Measurements from ENCODE around the gene ECT2. TPM values are rescaled to one million over a fixed set of nuclear protein-coding genes. Genes with fewer than 3 reads are reported as not detected.
A peak's percentile ranks its signal among the peaks of the same experiment; 100 is the strongest.

Gene ECT2
- total and polyA plus RNA-seq, 2 of the 8 experiments (the other 6 are each of a cell fraction or from before 2014, with no cell fraction given): 19.5 to 88.7 TPM

DNA sequence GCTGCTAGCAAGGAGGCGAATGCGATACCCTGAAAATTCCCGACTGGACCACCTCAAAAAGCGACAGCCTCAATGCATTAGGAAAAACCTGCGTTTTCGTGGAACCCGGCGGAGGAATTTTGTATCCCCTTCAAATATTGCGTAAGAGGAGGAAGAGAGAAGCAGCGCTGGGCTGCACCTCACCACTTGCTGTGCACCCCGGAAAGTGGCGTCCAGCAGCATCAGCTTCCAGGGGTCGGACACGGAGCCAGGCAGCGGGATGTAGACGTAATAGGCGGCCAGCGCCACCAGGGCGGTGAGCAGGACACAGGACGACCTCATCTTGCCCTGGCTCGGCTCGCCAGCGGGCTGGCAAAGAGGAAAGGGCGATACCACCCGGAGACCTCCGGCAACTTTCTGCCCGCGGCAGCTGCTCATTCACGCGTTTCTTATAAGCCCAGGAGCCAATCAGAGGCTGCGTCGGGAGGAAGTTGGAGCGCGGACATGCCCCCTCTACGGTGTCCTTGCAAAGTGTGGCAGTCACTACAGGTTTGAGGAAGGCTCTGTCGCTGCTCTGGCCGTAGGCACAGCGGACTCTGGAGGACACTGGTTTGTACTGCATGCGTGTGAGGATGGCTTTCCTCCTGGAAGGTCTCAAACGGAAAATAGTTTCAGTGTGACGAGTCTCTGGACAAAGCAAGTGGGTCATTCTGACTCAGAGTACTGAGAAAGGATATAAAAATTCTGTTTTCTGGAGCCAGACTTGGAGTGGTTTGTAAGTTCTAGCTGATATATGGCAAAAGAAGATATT, 39.7 kb upstream of the ECT2 start, which contains the start of gene NCEH1 (continued):
- TF ChIP-seq, protein P1, sequence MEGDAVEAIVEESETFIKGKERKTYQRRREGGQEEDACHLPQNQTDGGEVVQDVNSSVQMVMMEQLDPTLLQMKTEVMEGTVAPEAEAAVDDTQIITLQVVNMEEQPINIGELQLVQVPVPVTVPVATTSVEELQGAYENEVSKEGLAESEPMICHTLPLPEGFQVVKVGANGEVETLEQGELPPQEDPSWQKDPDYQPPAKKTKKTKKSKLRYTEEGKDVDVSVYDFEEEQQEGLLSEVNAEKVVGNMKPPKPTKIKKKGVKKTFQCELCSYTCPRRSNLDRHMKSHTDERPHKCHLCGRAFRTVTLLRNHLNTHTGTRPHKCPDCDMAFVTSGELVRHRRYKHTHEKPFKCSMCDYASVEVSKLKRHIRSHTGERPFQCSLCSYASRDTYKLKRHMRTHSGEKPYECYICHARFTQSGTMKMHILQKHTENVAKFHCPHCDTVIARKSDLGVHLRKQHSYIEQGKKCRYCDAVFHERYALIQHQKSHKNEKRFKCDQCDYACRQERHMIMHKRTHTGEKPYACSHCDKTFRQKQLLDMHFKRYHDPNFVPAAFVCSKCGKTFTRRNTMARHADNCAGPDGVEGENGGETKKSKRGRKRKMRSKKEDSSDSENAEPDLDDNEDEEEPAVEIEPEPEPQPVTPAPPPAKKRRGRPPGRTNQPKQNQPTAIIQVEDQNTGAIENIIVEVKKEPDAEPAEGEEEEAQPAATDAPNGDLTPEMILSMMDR (IDR thresholded peaks at IDR 0.05; ENCODE audit: control extremely low read depth in 1 of 3, insufficient read depth in 1 of 3, low read depth in 1 of 3, low read length in 3 of 3): peak; percentile 84 to 91 (median 90)
- no peak for TF ChIP-seq POU5F1 (IDR thresholded peaks at IDR 0.05; ENCODE audit: low read depth, low read length)
- TF ChIP-seq BRCA1 (IDR thresholded peaks at IDR 0.05; ENCODE audit: low read depth, low read length): no peak
- 0 out of 2 replicates have a peak, but pooled peaks have one; percentile 21 for TF ChIP-seq TEAD4 (IDR thresholded peaks at IDR 0.05; ENCODE audit: low read depth, low read length)
- peak; percentile 82 for TF ChIP-seq KDM4A (IDR thresholded peaks at IDR 0.05; ENCODE audit: low read depth, low read length, severe bottlenecking)
- no peak for TF ChIP-seq BCL11A (IDR thresholded peaks at IDR 0.05; ENCODE audit: low read depth in 2 of 2, low read length in 2 of 2)
- TF ChIP-seq, protein P2, sequence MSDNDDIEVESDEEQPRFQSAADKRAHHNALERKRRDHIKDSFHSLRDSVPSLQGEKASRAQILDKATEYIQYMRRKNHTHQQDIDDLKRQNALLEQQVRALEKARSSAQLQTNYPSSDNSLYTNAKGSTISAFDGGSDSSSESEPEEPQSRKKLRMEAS (IDR thresholded peaks at IDR 0.05): peak; percentile 56
- no peak for TF ChIP-seq RXRA (IDR thresholded peaks at IDR 0.05; ENCODE audit: insufficient read depth, low read depth, low read length)
- no peak for TF ChIP-seq KDM1A (IDR thresholded peaks at IDR 0.05; ENCODE audit: borderline replicate concordance, low read length)
- TF ChIP-seq GTF2F1 (IDR thresholded peaks at IDR 0.05; ENCODE audit: borderline replicate concordance, low read depth, low read length): no peak
- no peak for TF ChIP-seq RNF2 (IDR thresholded peaks at IDR 0.05; ENCODE audit: borderline replicate concordance, low read depth, low read length, missing control alignments, poor library complexity, severe bottlenecking)
- TF ChIP-seq POLR2A (IDR thresholded peaks at IDR 0.05; ENCODE audit: control extremely low read depth in 1 of 2, low read depth in 2 of 2, low read length in 2 of 2): peak; percentile 44 to 86
- no peak; the same call in 1 of the 2 replicates for TF ChIP-seq YY1 (IDR thresholded peaks at IDR 0.05; ENCODE audit: low read depth, low read length)
- TF ChIP-seq ASH2L (IDR thresholded peaks at IDR 0.05; ENCODE audit: low read length): peak; percentile 95
- TF ChIP-seq NRF1 (IDR thresholded peaks at IDR 0.05; ENCODE audit: low read depth, low read length): no peak
- peak; percentile 79 for TF ChIP-seq TAF1 (IDR thresholded peaks at IDR 0.05; ENCODE audit: low read depth, low read length)
- TF ChIP-seq RBBP5 (IDR thresholded peaks at IDR 0.05; ENCODE audit: borderline replicate concordance, low read depth, low read length): peak; percentile 78
- TF ChIP-seq ZNF274 (IDR thresholded peaks at IDR 0.05; ENCODE audit: borderline replicate concordance, extremely low read depth, low read length): no peak
- no peak for TF ChIP-seq CHD1 (IDR thresholded peaks at IDR 0.05; ENCODE audit: low read depth, low read length)
- 0 out of 2 replicates have a peak, but pooled peaks have one; percentile 10 for TF ChIP-seq JUND (IDR thresholded peaks at IDR 0.05; ENCODE audit: low read length)
- peak; percentile 12; the same call in 1 of the 2 replicates for TF ChIP-seq EGR1 (IDR thresholded peaks at IDR 0.05; ENCODE audit: borderline replicate concordance, low read depth, low read length)
